Activated naive CD8-positive, alpha-beta T cell (primary cell): Measurements from ENCODE around the gene APH1A.
"Not testable (repeated sequence)": the region's sequence is repeated elsewhere in the genome, so short reads cannot be mapped to it uniquely, and the experiment has no call there.

Experiments
- H3K27ac Mint-ChIP-seq: one replicate; pipeline ENCODE4 v1.8.0; 2021; ENCODE audit warnings: mixed read lengths
- H3K27me3 Mint-ChIP-seq: one replicate; pipeline ENCODE4 v1.8.0; 2021; ENCODE audit warnings: mixed read lengths
- H3K36me3 Mint-ChIP-seq: one replicate; pipeline ENCODE4 v1.8.0; 2021; ENCODE audit warnings: mixed read lengths
- H3K4me1 Mint-ChIP-seq: one replicate; pipeline ENCODE4 v1.8.0; 2021; ENCODE audit warnings: low read depth, mixed read lengths
- H3K4me3 Mint-ChIP-seq: one replicate; pipeline ENCODE4 v1.8.0; 2021; ENCODE audit warnings: mild to moderate bottlenecking, mixed read lengths
- H3K9me3 Mint-ChIP-seq: one replicate; pipeline ENCODE4 v1.8.0; 2021; ENCODE audit warnings: low read depth, mixed read lengths

The APH1A gene

DNA sequence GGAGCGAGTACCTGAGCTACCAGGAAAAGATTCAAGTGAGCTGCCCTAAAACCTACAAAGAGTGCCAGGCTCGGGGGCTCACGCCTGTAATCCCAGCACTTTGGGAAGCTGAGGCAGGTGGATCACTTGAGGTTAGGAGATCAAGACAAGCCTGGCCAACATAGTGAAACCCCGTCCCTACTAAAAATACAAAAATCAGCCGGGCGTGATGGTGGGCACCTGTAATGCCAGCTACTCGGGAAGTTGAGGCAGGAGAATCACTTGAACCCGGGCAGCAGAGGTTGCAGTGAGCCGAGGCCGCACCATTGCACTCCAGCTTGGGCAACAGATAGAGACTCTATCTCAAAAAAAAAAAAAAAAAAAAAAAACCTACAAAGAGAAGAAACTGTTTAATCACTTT, 35.9 kb downstream of the APH1A start:
- H3K4me3 Mint-ChIP-seq, H3K36me3 Mint-ChIP-seq, H3K9me3 Mint-ChIP-seq, H3K27me3 Mint-ChIP-seq, H3K27ac Mint-ChIP-seq: not testable (repeated sequence)
- peaks cover 15% of the 10 kb centered on the region for H3K4me1 Mint-ChIP-seq

DNA sequence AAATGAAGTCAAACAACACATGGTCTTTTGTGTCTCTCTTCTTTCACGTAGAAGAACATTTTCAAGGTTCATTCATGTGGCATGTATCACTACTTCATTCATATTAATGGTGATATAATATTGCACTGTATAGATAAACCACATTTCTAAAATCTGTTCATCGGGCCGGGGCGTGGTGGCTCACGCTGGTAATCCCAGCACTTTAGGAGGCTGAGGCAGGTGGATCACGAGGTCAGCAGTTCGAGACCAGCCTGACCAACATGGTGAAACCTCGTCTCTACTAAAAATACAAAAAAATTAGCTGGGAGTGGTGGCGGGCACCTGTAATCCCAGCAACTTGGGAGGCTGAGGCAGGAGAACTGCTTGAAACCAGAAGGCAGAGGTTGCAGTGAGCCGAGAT, 40.6 kb downstream of the APH1A start:
- H3K4me1 Mint-ChIP-seq, H3K27me3 Mint-ChIP-seq, H3K27ac Mint-ChIP-seq, H3K4me3 Mint-ChIP-seq, H3K9me3 Mint-ChIP-seq: not testable (repeated sequence)
- peaks cover 11% of the 10 kb centered on the region for H3K36me3 Mint-ChIP-seq

DNA sequence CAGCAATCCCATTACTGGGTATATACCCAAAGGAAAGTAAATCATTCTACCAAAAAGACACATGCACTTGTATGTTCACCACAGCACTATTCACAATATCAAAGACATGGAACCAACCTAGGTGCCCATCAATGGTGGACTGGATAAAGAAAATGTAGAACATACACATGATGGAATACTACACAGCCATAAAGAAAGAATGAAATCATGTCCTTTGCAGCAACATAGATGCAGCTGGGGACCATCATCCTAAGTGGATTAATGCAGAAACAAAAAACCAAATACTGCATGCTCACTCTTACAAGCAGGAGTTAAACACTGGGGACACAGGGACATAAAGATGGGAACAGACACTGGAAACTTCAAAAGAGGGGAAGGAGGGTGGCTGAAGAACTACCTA, 41.6 kb downstream of the APH1A start:
- Mint-ChIP-seq H3K27me3 (no peaks in the 10 kb centered on the region), H3K4me1 (no peaks in the 10 kb centered on the region), H3K36me3 (peaks cover 11% of the 10 kb centered on the region), H3K4me3 (no peak overlapping the region), H3K9me3 (no peaks in the 10 kb centered on the region), H3K27ac (peak overlapping the region; percentile 50)

GRCh38 chr1:150226486-150226885, 42.3 kb downstream of the APH1A start:
- Mint-ChIP-seq H3K4me1 (no peaks in the 10 kb centered on the region), H3K27ac (no peak overlapping the region), H3K4me3 (no peak overlapping the region), H3K36me3 (peaks cover 11% of the 10 kb centered on the region), H3K27me3 (no peaks in the 10 kb centered on the region), H3K9me3 (no peaks in the 10 kb centered on the region)

GRCh38 chr1:150225546-150225945, 43.3 kb downstream of the APH1A start:
- Mint-ChIP-seq H3K36me3 (peaks cover 9% of the 10 kb centered on the region), H3K4me3 (no peak overlapping the region), H3K4me1 (no peaks in the 10 kb centered on the region), H3K27me3 (no peaks in the 10 kb centered on the region), H3K9me3 (no peaks in the 10 kb centered on the region), H3K27ac (no peak overlapping the region)

DNA sequence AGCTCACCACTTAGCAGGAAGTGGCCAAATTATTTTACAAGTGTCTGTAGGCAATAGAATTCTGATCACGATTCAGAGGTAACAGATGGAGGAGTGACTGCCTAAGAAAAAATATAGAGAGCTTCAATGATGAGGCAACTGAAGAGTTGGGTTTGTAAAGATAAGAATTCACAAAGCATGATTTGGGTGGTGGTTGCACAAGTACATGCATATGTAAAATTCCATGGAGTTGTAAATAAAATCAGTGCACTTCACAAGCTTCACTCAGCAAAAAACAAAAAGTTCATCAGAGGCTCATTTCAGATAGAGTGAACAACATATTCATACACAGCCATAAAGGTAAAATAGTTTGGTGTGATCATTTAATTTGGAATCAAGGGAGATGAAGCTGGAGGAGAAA, 43.8 kb downstream of the APH1A start:
- Mint-ChIP-seq H3K4me3 (no peak overlapping the region), H3K4me1 (no peaks in the 10 kb centered on the region), H3K27me3 (no peaks in the 10 kb centered on the region), H3K36me3 (peaks cover 9% of the 10 kb centered on the region), H3K27ac (no peak overlapping the region), H3K9me3 (no peaks in the 10 kb centered on the region)

DNA sequence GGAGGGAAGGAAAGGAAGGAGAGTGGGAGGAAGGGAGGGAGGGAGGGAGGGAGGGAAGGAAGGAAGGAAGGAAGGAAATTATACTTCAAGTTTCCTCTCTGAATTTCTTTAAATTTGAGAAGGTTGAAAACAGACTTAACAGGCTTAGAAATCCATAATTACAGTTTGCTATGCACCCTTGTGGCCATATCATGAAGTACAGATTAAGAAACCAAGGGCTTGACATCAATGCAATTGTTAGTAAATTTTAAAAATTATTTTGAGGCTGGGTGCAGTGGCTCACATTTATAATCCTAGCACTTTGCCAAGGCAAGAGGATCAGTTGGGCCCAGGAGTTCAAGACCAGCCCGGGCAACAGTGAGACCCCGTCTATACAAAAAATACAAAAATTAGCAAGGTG, 47.3 kb downstream of the APH1A start:
- H3K36me3 Mint-ChIP-seq, result peaks cover 7% of the 10 kb centered on the region
- H3K27me3 Mint-ChIP-seq, result no peaks in the 10 kb centered on the region
- no peaks in the 10 kb centered on the region for H3K9me3 Mint-ChIP-seq
- no peak overlapping the region for H3K4me3 Mint-ChIP-seq
- H3K4me1 Mint-ChIP-seq, result no peaks in the 10 kb centered on the region
- H3K27ac Mint-ChIP-seq, result no peak overlapping the region

DNA sequence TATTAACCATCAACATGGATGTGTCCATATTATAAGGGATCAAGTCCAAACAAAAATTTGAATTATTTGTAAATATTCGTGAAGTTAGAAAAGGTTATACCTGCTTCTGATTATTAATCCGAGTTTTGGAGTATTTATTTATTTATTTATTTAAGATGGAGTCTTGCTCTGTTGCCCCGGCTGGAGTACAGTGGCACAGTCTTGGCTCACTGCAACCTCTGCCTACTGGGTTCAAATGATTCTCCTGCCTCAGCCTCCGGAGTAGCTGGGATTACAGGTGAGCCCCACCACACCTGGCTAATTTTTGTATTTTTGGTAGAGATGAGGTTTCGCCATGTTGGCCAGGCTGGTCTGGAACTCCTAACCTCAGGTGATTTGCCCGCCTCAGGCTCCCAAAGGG, 53.0 kb downstream of the APH1A start:
- not testable (repeated sequence) for H3K4me3 Mint-ChIP-seq, H3K27ac Mint-ChIP-seq, H3K27me3 Mint-ChIP-seq, H3K36me3 Mint-ChIP-seq, H3K9me3 Mint-ChIP-seq
- peaks cover 18% of the 10 kb centered on the region for H3K4me1 Mint-ChIP-seq
